ENCODE results near the gene ROR2. TPM values are rescaled to one million over a fixed set of nuclear protein-coding genes. Genes with fewer than 3 reads are reported as not detected.

ROR2 gene
- total and polyA plus RNA-seq, 11 donors, result 0.18 to 9.0 (median 0.49) TPM

DNA sequence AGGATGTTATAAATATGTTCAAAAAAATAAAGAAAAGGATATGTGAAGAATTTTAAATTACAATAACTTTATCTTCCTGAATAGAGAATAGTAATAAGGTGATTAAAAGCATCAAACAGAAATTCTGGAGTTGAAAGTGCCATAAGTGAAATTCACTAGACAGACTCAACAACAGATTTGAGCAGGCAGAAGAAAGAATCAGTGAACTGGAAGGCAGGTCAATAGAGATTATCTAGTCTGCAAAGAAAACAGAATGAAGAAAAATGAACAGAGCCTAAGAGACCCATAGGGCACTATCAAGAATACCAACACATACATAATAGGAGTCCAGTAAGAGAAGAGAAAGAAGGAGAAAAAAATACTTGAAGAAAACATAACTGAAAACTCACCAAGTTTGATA lies 162.1 kb downstream of the ROR2 start:
- Histone ChIP-seq H3K27me3 (peaks cover 0 to 5% (median 0%) of the 10 kb centered on the region in 9 donors), H3K4me1 (no peaks in the 10 kb centered on the region), H3K27ac (no peak overlapping the region), H3K9me3 (peaks cover 0 to 19% (median 0%) of the 10 kb centered on the region in 12 donors), H3K36me3 (no peaks in the 10 kb centered on the region), H3K4me3 (no peak overlapping the region)
- TF ChIP-seq POLR2A (IDR thresholded peaks at IDR 0.05) (no peak), CTCF (IDR thresholded peaks at IDR 0.05) (no peak)
- DNase-seq (no peak), ATAC-seq (no peak)
- intact Hi-C loops (cut with DNase I), result no loop called here

DNA sequence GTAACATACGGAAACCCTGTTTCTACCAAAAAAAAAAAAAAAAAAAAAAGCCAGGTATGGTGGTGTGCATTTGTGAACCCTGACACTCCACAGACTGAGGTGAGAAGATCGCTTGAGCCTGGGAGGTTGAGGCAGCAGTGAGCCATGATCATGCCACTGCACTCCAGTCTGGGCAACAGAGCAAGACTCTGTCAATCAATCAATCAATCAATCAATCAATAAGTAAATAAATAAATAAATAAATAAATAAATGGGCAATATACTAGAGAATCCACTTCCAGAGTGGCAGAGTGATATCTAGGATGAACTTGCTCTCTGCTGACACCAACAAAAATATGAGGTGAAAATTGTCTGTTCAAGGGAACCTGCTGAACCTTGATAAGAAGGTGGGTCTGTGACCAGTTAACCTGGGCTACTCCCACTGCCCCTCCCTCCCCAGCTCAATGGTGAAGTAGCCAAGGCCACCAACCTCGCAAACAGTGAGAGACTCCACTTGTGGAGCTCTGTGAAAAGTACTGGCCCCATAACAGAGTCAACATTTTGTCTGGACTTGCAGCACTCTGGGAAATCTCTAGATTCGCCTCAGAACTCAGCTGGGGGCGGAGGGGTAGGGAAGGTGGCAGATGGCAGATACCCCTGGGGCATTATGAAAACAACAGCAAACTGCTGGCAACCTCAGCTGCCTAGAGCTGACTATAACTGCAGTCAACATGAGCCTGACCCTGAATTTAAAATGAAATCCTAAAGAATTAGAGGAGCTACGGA lies 163.7 kb downstream of the ROR2 start:
- no peaks in the 10 kb centered on the region for H3K4me1 ChIP-seq
- peaks cover 0 to 6% (median 0%) of the 10 kb centered on the region in 9 donors for H3K27me3 ChIP-seq
- H3K9me3 ChIP-seq, result peaks cover 0 to 23% (median 0%) of the 10 kb centered on the region in 12 donors
- no peaks in the 10 kb centered on the region for H3K36me3 ChIP-seq
- peak overlapping the region in 1 of 12 donors; percentile 21 for H3K27ac ChIP-seq
- ATAC-seq (no peak), DNase-seq (no peak)
- intact Hi-C loops (cut with DNase I), result no loop called here
- 79 to 86% (median 83%) methylated on average over 6 of the region's 6 CpGs for WGBS, 4 donors
- TF ChIP-seq POLR2A (IDR thresholded peaks at IDR 0.05) (no peak), CTCF (IDR thresholded peaks at IDR 0.05) (no peak)
- H3K4me3 ChIP-seq, result no peak overlapping the region

DNA sequence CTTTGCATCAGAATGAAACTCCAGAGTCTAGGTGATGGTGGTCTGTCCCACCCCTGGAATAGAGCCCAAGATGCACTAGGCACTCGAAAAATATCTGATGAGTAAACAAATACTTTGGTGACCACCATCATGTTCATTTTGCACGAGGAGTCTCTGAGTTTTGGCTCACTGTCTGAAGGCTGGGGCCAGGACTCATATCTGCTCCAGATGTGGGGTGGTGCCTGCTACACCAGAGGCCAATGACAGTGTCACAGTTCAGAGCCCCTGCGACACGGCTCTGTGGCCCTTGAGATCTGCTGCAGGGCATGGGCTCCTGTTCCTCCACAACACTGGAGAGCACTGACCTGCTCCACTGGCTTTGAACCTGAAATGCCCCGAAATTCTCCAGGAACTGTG lies 164.6 kb downstream of the ROR2 start:
- TF ChIP-seq CTCF (IDR thresholded peaks at IDR 0.05) (no peak), POLR2A (IDR thresholded peaks at IDR 0.05) (no peak)
- Histone ChIP-seq H3K4me1 (no peaks in the 10 kb centered on the region), H3K27me3 (peaks cover 0 to 6% (median 0%) of the 10 kb centered on the region in 9 donors), H3K27ac (no peak overlapping the region), H3K36me3 (no peaks in the 10 kb centered on the region), H3K9me3 (peaks cover 0 to 23% (median 0%) of the 10 kb centered on the region in 12 donors), H3K4me3 (no peak overlapping the region)
- ATAC-seq, result no peak
- WGBS, 4 donors, result 41 to 76% (median 66%) methylated on average over 3 to 5 of the region's 5 CpGs
- DNase-seq, result no peak
- intact Hi-C loops (cut with DNase I), result no loop called here

DNA sequence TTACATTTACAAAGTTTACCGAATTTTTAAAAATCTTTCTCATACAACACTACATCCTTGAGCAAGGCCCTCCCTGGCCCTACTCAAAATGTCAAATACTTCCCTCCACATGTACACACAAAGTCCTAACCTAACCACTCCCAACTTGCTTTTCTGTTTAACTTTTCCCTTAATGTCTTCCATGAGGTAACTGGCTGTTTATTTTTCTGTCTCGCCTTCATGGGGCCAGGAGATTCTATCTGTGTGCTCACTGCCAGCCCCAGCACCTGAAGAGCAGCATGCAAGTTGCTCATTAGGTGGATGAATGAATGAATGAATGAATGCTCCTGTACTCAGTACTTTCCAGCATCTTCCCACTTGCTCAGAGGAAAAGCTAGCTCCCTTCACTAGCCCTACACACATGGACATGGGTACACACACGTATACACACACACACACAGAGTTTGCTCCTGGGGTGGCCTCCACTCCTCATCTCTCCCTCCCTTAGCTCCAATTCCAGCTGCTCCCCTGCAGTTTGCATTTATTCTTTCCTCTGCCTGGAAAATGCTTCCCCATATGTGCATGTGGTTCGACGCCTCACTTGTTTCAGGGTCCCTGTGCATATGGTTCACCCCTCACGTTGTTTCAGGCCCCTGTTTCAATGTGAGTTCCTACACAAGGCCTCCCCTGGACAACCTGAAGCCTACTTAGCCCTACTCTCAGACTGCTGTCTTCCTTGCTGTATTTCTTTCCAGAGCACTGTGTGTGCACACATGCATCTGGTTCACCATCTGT lies 165.2 kb downstream of the ROR2 start:
- H3K27ac ChIP-seq, result peak overlapping the region in 1 of 12 donors; percentile 58
- H3K36me3 ChIP-seq, result no peaks in the 10 kb centered on the region
- TF ChIP-seq CTCF (IDR thresholded peaks at IDR 0.05) (no peak), POLR2A (IDR thresholded peaks at IDR 0.05) (no peak)
- peaks cover 0 to 23% (median 0%) of the 10 kb centered on the region in 12 donors for H3K9me3 ChIP-seq
- no peaks in the 10 kb centered on the region for H3K4me1 ChIP-seq
- WGBS, 4 donors, result 89 to 93% (median 91%) methylated on average over 6 of the region's 6 CpGs
- H3K27me3 ChIP-seq, result peaks cover 0 to 6% (median 0%) of the 10 kb centered on the region in 9 donors
- DNase-seq, result no peak
- intact Hi-C loops (cut with DNase I), result no loop called here
- H3K4me3 ChIP-seq, result no peak overlapping the region
- ATAC-seq, result no peak

Data from heart left ventricle (tissue), 16 donors.